ENCODE results near the gene LDHAL6A. TPM values are rescaled to one million over a fixed set of nuclear protein-coding genes. Genes with fewer than 3 reads are reported as not detected.

Gene LDHAL6A
- total RNA-seq, 3 donors from 2014 or later: not detected

DNA sequence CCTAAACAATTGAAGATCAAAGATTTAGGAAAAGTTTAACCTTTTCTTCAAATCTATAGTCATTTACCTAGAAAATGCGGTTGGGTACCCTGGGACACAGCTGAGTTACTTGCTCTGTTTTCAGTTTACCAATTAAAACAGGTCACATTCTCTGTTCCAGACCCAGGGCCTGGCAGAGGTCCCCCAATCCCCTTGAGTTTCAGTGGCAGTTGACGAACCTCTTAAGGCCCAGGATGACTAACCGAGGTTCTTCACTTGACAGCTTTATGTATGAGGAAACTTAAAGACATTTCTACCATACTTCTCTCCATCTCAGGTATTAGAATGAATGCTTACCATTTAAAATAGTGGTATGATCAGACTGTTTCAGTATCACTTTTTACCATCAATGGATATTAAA, 16.3 kb downstream of the LDHAL6A start:
- intact Hi-C loops (cut with DNase I, micrococcal nuclease): no loop called here
- no peak for DNase-seq
- TF ChIP-seq, protein P1, sequence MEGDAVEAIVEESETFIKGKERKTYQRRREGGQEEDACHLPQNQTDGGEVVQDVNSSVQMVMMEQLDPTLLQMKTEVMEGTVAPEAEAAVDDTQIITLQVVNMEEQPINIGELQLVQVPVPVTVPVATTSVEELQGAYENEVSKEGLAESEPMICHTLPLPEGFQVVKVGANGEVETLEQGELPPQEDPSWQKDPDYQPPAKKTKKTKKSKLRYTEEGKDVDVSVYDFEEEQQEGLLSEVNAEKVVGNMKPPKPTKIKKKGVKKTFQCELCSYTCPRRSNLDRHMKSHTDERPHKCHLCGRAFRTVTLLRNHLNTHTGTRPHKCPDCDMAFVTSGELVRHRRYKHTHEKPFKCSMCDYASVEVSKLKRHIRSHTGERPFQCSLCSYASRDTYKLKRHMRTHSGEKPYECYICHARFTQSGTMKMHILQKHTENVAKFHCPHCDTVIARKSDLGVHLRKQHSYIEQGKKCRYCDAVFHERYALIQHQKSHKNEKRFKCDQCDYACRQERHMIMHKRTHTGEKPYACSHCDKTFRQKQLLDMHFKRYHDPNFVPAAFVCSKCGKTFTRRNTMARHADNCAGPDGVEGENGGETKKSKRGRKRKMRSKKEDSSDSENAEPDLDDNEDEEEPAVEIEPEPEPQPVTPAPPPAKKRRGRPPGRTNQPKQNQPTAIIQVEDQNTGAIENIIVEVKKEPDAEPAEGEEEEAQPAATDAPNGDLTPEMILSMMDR (IDR thresholded peaks at IDR 0.05): no peak
- H3K9me3 ChIP-seq: no peaks in the 10 kb centered on the region
- H3K4me1 ChIP-seq (ENCODE audit: low read depth): no peaks in the 10 kb centered on the region
- no peak overlapping the region for H3K4me3 ChIP-seq
- no peak for ATAC-seq
- H3K36me3 ChIP-seq (ENCODE audit: low read depth): peaks cover 5% of the 10 kb centered on the region

DNA sequence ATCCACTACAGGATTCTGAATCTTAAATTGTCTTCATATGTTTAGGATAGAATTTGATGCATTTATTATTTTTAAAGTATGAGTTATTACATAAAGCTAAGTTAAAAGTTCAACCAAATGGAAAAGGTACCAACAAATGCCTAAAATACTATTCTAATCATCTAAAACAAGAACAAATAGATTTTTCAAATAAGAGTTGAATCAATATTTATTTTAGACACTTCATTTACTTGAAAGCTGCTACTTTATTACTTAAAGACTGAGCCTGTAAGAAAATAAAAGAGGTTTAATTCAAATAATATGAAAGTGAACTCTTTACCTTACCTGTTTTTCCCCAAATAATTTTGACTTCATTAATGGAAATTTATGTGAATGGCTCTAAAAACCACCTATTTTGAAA, 16.9 kb downstream of the LDHAL6A start:
- DNase-seq: no peak
- Histone ChIP-seq H3K4me3 (no peak overlapping the region), H3K36me3 (ENCODE audit: low read depth) (peaks cover 5% of the 10 kb centered on the region), H3K4me1 (ENCODE audit: low read depth) (no peaks in the 10 kb centered on the region), H3K9me3 (no peaks in the 10 kb centered on the region)
- TF ChIP-seq, protein P1 (IDR thresholded peaks at IDR 0.05): no peak
- no peak for ATAC-seq
- intact Hi-C loops (cut with DNase I, micrococcal nuclease): no loop called here

DNA sequence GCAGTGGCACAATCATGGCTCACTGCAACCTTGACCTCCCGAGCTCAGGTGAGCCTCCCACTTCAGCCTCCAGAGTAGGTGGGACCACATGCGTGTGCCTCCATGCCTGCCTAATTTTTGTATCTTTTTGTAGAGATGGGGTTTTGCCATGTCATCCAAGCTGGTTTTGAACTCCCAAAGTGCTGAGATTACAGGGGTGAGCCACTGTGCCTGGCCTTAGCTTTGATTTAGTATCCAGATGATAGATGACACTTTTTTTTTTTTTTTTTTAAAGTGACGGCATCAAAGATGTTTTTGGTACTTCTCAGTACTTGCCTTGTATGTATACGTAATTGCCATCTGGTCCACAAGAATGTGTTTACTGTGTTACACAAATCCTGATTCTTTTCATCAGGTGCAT, 23.4 kb downstream of the LDHAL6A start:
- TF ChIP-seq, protein P1 (IDR thresholded peaks at IDR 0.05): no peak
- intact Hi-C loops (cut with DNase I, micrococcal nuclease): no loop called here
- DNase-seq (no peak), ATAC-seq (no peak)
- peaks cover 19% of the 10 kb centered on the region for H3K36me3 ChIP-seq (ENCODE audit: low read depth)
- H3K4me3 ChIP-seq: no peak overlapping the region
- H3K4me1 ChIP-seq (ENCODE audit: low read depth): no peaks in the 10 kb centered on the region
- no peaks in the 10 kb centered on the region for H3K9me3 ChIP-seq

DNA sequence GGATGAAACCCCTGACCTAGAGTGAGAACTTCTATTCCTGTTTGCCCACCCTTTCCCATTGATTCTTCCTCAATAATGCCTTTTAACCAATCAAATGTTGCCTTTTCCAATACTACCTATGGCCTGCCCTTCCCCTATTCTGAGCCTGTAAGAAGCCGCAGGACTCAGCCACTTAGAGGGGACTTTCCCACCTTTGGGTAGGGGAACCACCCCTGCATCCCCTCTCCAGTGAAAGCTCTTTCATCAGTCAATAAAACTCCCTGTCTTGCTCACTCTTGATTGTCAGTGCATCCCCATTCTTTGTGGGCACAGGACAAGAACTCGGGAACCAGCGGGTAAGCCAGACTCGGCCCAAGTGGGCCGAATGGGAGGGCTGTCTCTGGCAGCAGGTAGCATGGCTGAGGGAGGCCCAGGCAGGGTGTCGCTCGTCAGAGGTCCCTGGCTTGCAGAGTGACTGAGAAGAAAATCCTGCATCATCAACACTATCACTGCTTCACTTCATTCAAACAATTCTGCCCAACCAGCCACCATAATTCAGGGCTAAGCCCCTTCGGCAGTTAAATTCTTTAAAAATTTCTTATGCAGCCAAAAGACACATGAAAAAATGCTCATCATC, 30.4 kb downstream of the LDHAL6A start:
- Histone ChIP-seq H3K4me3 (no peak overlapping the region), H3K36me3 (ENCODE audit: low read depth) (peaks cover 12% of the 10 kb centered on the region), H3K4me1 (ENCODE audit: low read depth) (no peaks in the 10 kb centered on the region), H3K9me3 (no peaks in the 10 kb centered on the region)
- ATAC-seq: no peak
- intact Hi-C loops (cut with DNase I, micrococcal nuclease): no loop called here
- TF ChIP-seq, protein P1 (IDR thresholded peaks at IDR 0.05): no peak
- DNase-seq: no peak

DNA sequence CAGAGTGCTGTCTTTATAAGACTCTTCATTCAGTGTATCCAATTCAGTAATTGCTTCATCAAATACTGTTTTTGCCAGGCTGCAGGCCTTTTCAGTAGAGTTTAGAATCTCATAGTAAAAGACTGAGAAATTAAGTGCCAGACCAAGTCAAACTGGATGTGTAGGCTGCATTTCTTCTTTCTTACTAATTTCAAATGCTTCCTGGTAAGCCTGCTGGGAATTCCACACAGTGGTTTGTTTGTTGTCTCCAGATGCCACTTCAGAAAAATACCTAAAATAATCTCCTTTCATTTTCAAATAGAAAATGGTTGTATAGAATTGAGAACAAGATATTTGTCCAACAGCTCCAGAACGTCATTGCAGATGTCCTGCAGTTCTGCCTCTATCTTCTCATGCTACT, 34.7 kb downstream of the LDHAL6A start:
- TF ChIP-seq, protein P1 (IDR thresholded peaks at IDR 0.05): no peak
- intact Hi-C loops (cut with DNase I, micrococcal nuclease): no loop called here
- no peaks in the 10 kb centered on the region for H3K9me3 ChIP-seq
- no peak overlapping the region for H3K4me3 ChIP-seq
- H3K4me1 ChIP-seq (ENCODE audit: low read depth): peaks cover 5% of the 10 kb centered on the region
- DNase-seq (no peak), ATAC-seq (no peak)
- no peaks in the 10 kb centered on the region for H3K36me3 ChIP-seq (ENCODE audit: low read depth)

Data from mucosa of descending colon (tissue), 3 donors.